ENCODE results near the gene KCTD8.

The KCTD8 gene

GRCh38 chr4:44287505-44287904 lies 161.1 kb downstream of the KCTD8 start:
- Histone ChIP-seq H3K27me3 (ENCODE audit: control insufficient read depth, insufficient read depth, low read length) (peaks cover 6% of the 10 kb centered on the region), H3K9me3 (ENCODE audit: control insufficient read depth, low read length) (no peaks in the 10 kb centered on the region), H3K9ac (ENCODE audit: low read length) (no peak overlapping the region), H3K4me1 (ENCODE audit: control insufficient read depth, insufficient read depth, low read length) (no peaks in the 10 kb centered on the region), H3K4me3 (ENCODE audit: low read length) (no peak overlapping the region), H3K36me3 (ENCODE audit: control insufficient read depth, insufficient read depth, low read length) (no peaks in the 10 kb centered on the region)

- no peaks in the 10 kb centered on the region for H3K27me3 ChIP-seq (ENCODE audit: control insufficient read depth, insufficient read depth, low read length)
- H3K9me3 ChIP-seq (ENCODE audit: control insufficient read depth, low read length) = no peaks in the 10 kb centered on the region
- no peak overlapping the region for H3K9ac ChIP-seq (ENCODE audit: low read length)
- no peaks in the 10 kb centered on the region for H3K4me1 ChIP-seq (ENCODE audit: control insufficient read depth, insufficient read depth, low read length)
- no peak overlapping the region for H3K4me3 ChIP-seq (ENCODE audit: low read length)
- no peaks in the 10 kb centered on the region for H3K36me3 ChIP-seq (ENCODE audit: control insufficient read depth, insufficient read depth, low read length)
Observed at GRCh38 chr4:44279469-44279868, 169.1 kb downstream of the KCTD8 start.

- Histone ChIP-seq H3K4me3 (ENCODE audit: low read length) (no peak overlapping the region), H3K4me1 (ENCODE audit: control insufficient read depth, insufficient read depth, low read length) (no peaks in the 10 kb centered on the region), H3K9ac (ENCODE audit: low read length) (no peak overlapping the region), H3K27me3 (ENCODE audit: control insufficient read depth, insufficient read depth, low read length) (no peaks in the 10 kb centered on the region), H3K9me3 (ENCODE audit: control insufficient read depth, low read length) (no peaks in the 10 kb centered on the region), H3K36me3 (ENCODE audit: control insufficient read depth, insufficient read depth, low read length) (no peaks in the 10 kb centered on the region)
Observed at GRCh38 chr4:44279066-44279465, 169.5 kb downstream of the KCTD8 start.

GRCh38 chr4:44257461-44257860 lies 191.1 kb downstream of the KCTD8 start:
- H3K36me3 ChIP-seq (ENCODE audit: control insufficient read depth, insufficient read depth, low read length) = no peaks in the 10 kb centered on the region
- H3K9ac ChIP-seq (ENCODE audit: low read length) = no peak overlapping the region
- no peaks in the 10 kb centered on the region for H3K9me3 ChIP-seq (ENCODE audit: control insufficient read depth, low read length)
- H3K4me3 ChIP-seq (ENCODE audit: low read length) = no peak overlapping the region
- no peaks in the 10 kb centered on the region for H3K27me3 ChIP-seq (ENCODE audit: control insufficient read depth, insufficient read depth, low read length)
- H3K4me1 ChIP-seq (ENCODE audit: control insufficient read depth, insufficient read depth, low read length) = no peaks in the 10 kb centered on the region

GRCh38 chr4:44256414-44256813 lies 192.2 kb downstream of the KCTD8 start:
- Histone ChIP-seq H3K27me3 (ENCODE audit: control insufficient read depth, insufficient read depth, low read length) (no peaks in the 10 kb centered on the region), H3K9me3 (ENCODE audit: control insufficient read depth, low read length) (no peaks in the 10 kb centered on the region), H3K36me3 (ENCODE audit: control insufficient read depth, insufficient read depth, low read length) (no peaks in the 10 kb centered on the region), H3K4me1 (ENCODE audit: control insufficient read depth, insufficient read depth, low read length) (no peaks in the 10 kb centered on the region), H3K4me3 (ENCODE audit: low read length) (no peak overlapping the region), H3K9ac (ENCODE audit: low read length) (no peak overlapping the region)

GRCh38 chr4:44237643-44238042 lies 211.0 kb downstream of the KCTD8 start:
- Histone ChIP-seq H3K27me3 (ENCODE audit: control insufficient read depth, insufficient read depth, low read length) (no peaks in the 10 kb centered on the region), H3K4me3 (ENCODE audit: low read length) (no peak overlapping the region)

GRCh38 chr4:44235897-44236296 lies 212.7 kb downstream of the KCTD8 start:
- Histone ChIP-seq H3K9me3 (ENCODE audit: control insufficient read depth, low read length) (no peaks in the 10 kb centered on the region), H3K4me3 (ENCODE audit: low read length) (no peak overlapping the region), H3K27me3 (ENCODE audit: control insufficient read depth, insufficient read depth, low read length) (no peaks in the 10 kb centered on the region), H3K4me1 (ENCODE audit: control insufficient read depth, insufficient read depth, low read length) (no peaks in the 10 kb centered on the region), H3K9ac (ENCODE audit: low read length) (no peak overlapping the region), H3K36me3 (ENCODE audit: control insufficient read depth, insufficient read depth, low read length) (no peaks in the 10 kb centered on the region)

More at GRCh38 chr4:44237643-44238042, 211.0 kb downstream of the KCTD8 start:
- Histone ChIP-seq H3K9me3 (ENCODE audit: control insufficient read depth, low read length) (no peaks in the 10 kb centered on the region), H3K4me1 (ENCODE audit: control insufficient read depth, insufficient read depth, low read length) (no peaks in the 10 kb centered on the region), H3K9ac (ENCODE audit: low read length) (no peak overlapping the region), H3K36me3 (ENCODE audit: control insufficient read depth, insufficient read depth, low read length) (no peaks in the 10 kb centered on the region)

- no peaks in the 10 kb centered on the region for H3K9me3 ChIP-seq (ENCODE audit: control insufficient read depth, low read length)
- H3K9ac ChIP-seq (ENCODE audit: low read length) = no peak overlapping the region
- no peaks in the 10 kb centered on the region for H3K27me3 ChIP-seq (ENCODE audit: control insufficient read depth, insufficient read depth, low read length)
- no peak overlapping the region for H3K4me3 ChIP-seq (ENCODE audit: low read length)
- no peaks in the 10 kb centered on the region for H3K36me3 ChIP-seq (ENCODE audit: control insufficient read depth, insufficient read depth, low read length)
- no peaks in the 10 kb centered on the region for H3K4me1 ChIP-seq (ENCODE audit: control insufficient read depth, insufficient read depth, low read length)
Observed at GRCh38 chr4:44232262-44232661, 216.3 kb downstream of the KCTD8 start.

- no peaks in the 10 kb centered on the region for H3K27me3 ChIP-seq (ENCODE audit: control insufficient read depth, insufficient read depth, low read length)
- H3K4me1 ChIP-seq (ENCODE audit: control insufficient read depth, insufficient read depth, low read length) = no peaks in the 10 kb centered on the region
Observed at GRCh38 chr4:44231006-44231405, 217.6 kb downstream of the KCTD8 start.

GRCh38 chr4:44228326-44228725 lies 220.3 kb downstream of the KCTD8 start:
- Histone ChIP-seq H3K27me3 (ENCODE audit: control insufficient read depth, insufficient read depth, low read length) (no peaks in the 10 kb centered on the region), H3K36me3 (ENCODE audit: control insufficient read depth, insufficient read depth, low read length) (no peaks in the 10 kb centered on the region), H3K9ac (ENCODE audit: low read length) (no peak overlapping the region), H3K9me3 (ENCODE audit: control insufficient read depth, low read length) (no peaks in the 10 kb centered on the region), H3K4me3 (ENCODE audit: low read length) (no peak overlapping the region), H3K4me1 (ENCODE audit: control insufficient read depth, insufficient read depth, low read length) (no peaks in the 10 kb centered on the region)

More at GRCh38 chr4:44231006-44231405, 217.6 kb downstream of the KCTD8 start:
- Histone ChIP-seq H3K9ac (ENCODE audit: low read length) (no peak overlapping the region), H3K9me3 (ENCODE audit: control insufficient read depth, low read length) (no peaks in the 10 kb centered on the region), H3K4me3 (ENCODE audit: low read length) (no peak overlapping the region), H3K36me3 (ENCODE audit: control insufficient read depth, insufficient read depth, low read length) (no peaks in the 10 kb centered on the region)

GRCh38 chr4:44221407-44221806 lies 227.2 kb downstream of the KCTD8 start:
- H3K9ac ChIP-seq (ENCODE audit: low read length) = no peak overlapping the region
- no peaks in the 10 kb centered on the region for H3K36me3 ChIP-seq (ENCODE audit: control insufficient read depth, insufficient read depth, low read length)
- no peaks in the 10 kb centered on the region for H3K9me3 ChIP-seq (ENCODE audit: control insufficient read depth, low read length)
- H3K27me3 ChIP-seq (ENCODE audit: control insufficient read depth, insufficient read depth, low read length) = no peaks in the 10 kb centered on the region
- no peak overlapping the region for H3K4me3 ChIP-seq (ENCODE audit: low read length)
- no peaks in the 10 kb centered on the region for H3K4me1 ChIP-seq (ENCODE audit: control insufficient read depth, insufficient read depth, low read length)

GRCh38 chr4:44210750-44211149 lies 237.9 kb downstream of the KCTD8 start:
- no peaks in the 10 kb centered on the region for H3K27me3 ChIP-seq (ENCODE audit: control insufficient read depth, insufficient read depth, low read length)
- no peak overlapping the region for H3K9ac ChIP-seq (ENCODE audit: low read length)
- no peaks in the 10 kb centered on the region for H3K4me1 ChIP-seq (ENCODE audit: control insufficient read depth, insufficient read depth, low read length)
- H3K4me3 ChIP-seq (ENCODE audit: low read length) = no peak overlapping the region
- H3K36me3 ChIP-seq (ENCODE audit: control insufficient read depth, insufficient read depth, low read length) = no peaks in the 10 kb centered on the region
- H3K9me3 ChIP-seq (ENCODE audit: control insufficient read depth, low read length) = no peaks in the 10 kb centered on the region

GRCh38 chr4:44196796-44197195 lies 251.8 kb downstream of the KCTD8 start:
- Histone ChIP-seq H3K27me3 (ENCODE audit: control insufficient read depth, insufficient read depth, low read length) (no peaks in the 10 kb centered on the region), H3K9me3 (ENCODE audit: control insufficient read depth, low read length) (no peaks in the 10 kb centered on the region), H3K9ac (ENCODE audit: low read length) (no peak overlapping the region), H3K36me3 (ENCODE audit: control insufficient read depth, insufficient read depth, low read length) (no peaks in the 10 kb centered on the region), H3K4me3 (ENCODE audit: low read length) (no peak overlapping the region), H3K4me1 (ENCODE audit: control insufficient read depth, insufficient read depth, low read length) (no peaks in the 10 kb centered on the region)

All from mucosa of stomach (tissue), 1 donor.